Endodermal cell (in vitro differentiated cells): ENCODE results near the gene RBM27. TPM values are rescaled to one million over a fixed set of nuclear protein-coding genes. Genes with fewer than 3 reads are reported as not detected.
A peak's percentile ranks its signal among the peaks of the same experiment; 100 is the strongest.
"Not testable (repeated sequence)": the region's sequence is repeated elsewhere in the genome, so short reads cannot be mapped to it uniquely, and the experiment has no call there.

ENCODE experiments used
- DNase-seq: peaks from one replicate; pipeline ENCODE4 v3.0.0-alpha.2; 2017
- H3K27ac ChIP-seq: 2 replicates; pipeline ENCODE4 v1.5.1; 2013; ENCODE audit warnings: mild to moderate bottlenecking, low read depth, low read length, moderate library complexity
- H3K27me3 ChIP-seq: 2 replicates; pipeline ENCODE4 v1.6.1; 2013; ENCODE audit warnings: mild to moderate bottlenecking, low read length, moderate library complexity; ENCODE audit not compliant: insufficient read depth, control insufficient read depth, poor library complexity, severe bottlenecking
- H3K36me3 ChIP-seq: 2 replicates; pipeline ENCODE4 v1.7.0; 2013; ENCODE audit warnings: mild to moderate bottlenecking, low read length, moderate library complexity; ENCODE audit not compliant: control insufficient read depth, insufficient read depth
- H3K4me1 ChIP-seq: one replicate; pipeline ENCODE4 v1.7.0; 2013; ENCODE audit warnings: low read length; ENCODE audit not compliant: control insufficient read depth, insufficient read depth
- H3K4me3 ChIP-seq: 2 replicates; pipeline ENCODE4 v1.5.1; 2013; ENCODE audit warnings: mild to moderate bottlenecking, low read length, moderate library complexity
- H3K9ac ChIP-seq: 2 replicates; pipeline ENCODE4 v1.6.1; 2013; ENCODE audit warnings: mild to moderate bottlenecking, low read length, moderate library complexity; ENCODE audit not compliant: poor library complexity, severe bottlenecking; ENCODE audit errors: extremely low read depth
- H3K9me3 ChIP-seq: 2 replicates; pipeline ENCODE4 v1.6.1; 2013; ENCODE audit warnings: mild to moderate bottlenecking, low read length, moderate library complexity; ENCODE audit not compliant: control insufficient read depth
- H3K27ac Mint-ChIP-seq: 2 replicates; pipeline ENCODE4 v1.8.0; 2020; ENCODE audit warnings: mixed read lengths
- H3K27me3 Mint-ChIP-seq: 2 replicates; pipeline ENCODE4 v1.8.0; 2021; ENCODE audit warnings: mild to moderate bottlenecking, mixed read lengths; ENCODE audit not compliant: insufficient read depth
- H3K36me3 Mint-ChIP-seq: 2 replicates; pipeline ENCODE4 v1.8.0; 2020; ENCODE audit warnings: low read depth, mixed read lengths
- H3K4me1 Mint-ChIP-seq: 2 replicates; pipeline ENCODE4 v1.8.0; 2020; ENCODE audit warnings: mixed read lengths
- H3K4me3 Mint-ChIP-seq: 2 replicates; pipeline ENCODE4 v1.8.0; 2020; ENCODE audit warnings: mild to moderate bottlenecking, moderate library complexity, mixed read lengths
- H3K9me3 Mint-ChIP-seq: 2 replicates; pipeline ENCODE4 v1.8.0; 2020; ENCODE audit warnings: mild to moderate bottlenecking, mixed read lengths
- WGBS, 2 experiments: methylation state at CpG; one replicate each; pipeline versions ENCODE4 v1.1.5 to v1.1.7; 2013; ENCODE audit warnings: missing lambda C conversion rate in 2 of 2, mixed read lengths in 1 of 2; ENCODE audit not compliant: insufficient coverage in 1 of 2, insufficient read length in 1 of 2; 5-methylcytosine and 5-hydroxymethylcytosine counted together
- total RNA-seq, 2 donors: library from RNA; stranded (reverse); fragmentation: NEBNext Ultra II Directional in 1 of 2; extraction: Animal tissue kit (Norgen Biotek cat#: 25700) in 1 of 2; gene quantifications; 2 replicates in 1 of 2; 3 replicates in 1 of 2; pipeline ENCODE4 v1.2.1, GENCODE V29; 2021
- TF ChIP-seq, protein P1 (sequence below): fragments of 200-600 bp; sonication (generic); conservative IDR thresholded peaks from 2 replicates; pipeline ENCODE4 v1.5.0; 2021; ENCODE audit warnings: antibody characterized with exemption, mild to moderate bottlenecking

RBM27 gene
- total RNA-seq, 2 donors from 2014 or later, result 26.9 to 30.9 TPM

DNA sequence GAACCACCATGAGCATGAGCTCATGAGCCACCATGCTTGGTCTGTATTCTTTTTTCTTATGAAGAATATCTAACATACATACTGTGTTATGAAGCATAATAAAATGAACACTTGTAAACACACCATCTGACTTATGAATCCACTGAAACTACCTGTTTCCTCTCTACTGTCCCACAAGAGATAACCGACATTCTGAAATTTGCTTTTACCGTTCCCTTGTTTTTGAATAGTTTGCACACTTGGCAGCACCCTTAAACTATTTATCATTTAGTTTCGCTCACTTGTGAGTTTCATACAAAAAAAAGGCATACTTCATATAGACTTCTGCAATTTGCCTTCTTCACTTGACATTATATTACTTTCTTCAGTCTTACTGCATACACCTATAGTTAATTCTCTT is 29.8 kb upstream of the RBM27 start:
- Histone ChIP-seq H3K36me3 (peaks cover 68% of the 10 kb centered on the region), H3K27ac (no peak overlapping the region), H3K4me3 (no peak overlapping the region), H3K9ac (no peak overlapping the region), H3K9me3 (no peaks in the 10 kb centered on the region), H3K27me3 (no peaks in the 10 kb centered on the region), H3K4me1 (no peaks in the 10 kb centered on the region)
- Mint-ChIP-seq H3K36me3 (peaks cover 64% of the 10 kb centered on the region), H3K4me3 (no peak overlapping the region), H3K4me1 (no peaks in the 10 kb centered on the region), H3K27ac (no peak overlapping the region), H3K9me3 (no peaks in the 10 kb centered on the region), H3K27me3 (no peaks in the 10 kb centered on the region)
- 97 to 98% methylated on average over 3 of the region's 3 CpGs for WGBS, 2 experiments
- TF ChIP-seq, protein P1, sequence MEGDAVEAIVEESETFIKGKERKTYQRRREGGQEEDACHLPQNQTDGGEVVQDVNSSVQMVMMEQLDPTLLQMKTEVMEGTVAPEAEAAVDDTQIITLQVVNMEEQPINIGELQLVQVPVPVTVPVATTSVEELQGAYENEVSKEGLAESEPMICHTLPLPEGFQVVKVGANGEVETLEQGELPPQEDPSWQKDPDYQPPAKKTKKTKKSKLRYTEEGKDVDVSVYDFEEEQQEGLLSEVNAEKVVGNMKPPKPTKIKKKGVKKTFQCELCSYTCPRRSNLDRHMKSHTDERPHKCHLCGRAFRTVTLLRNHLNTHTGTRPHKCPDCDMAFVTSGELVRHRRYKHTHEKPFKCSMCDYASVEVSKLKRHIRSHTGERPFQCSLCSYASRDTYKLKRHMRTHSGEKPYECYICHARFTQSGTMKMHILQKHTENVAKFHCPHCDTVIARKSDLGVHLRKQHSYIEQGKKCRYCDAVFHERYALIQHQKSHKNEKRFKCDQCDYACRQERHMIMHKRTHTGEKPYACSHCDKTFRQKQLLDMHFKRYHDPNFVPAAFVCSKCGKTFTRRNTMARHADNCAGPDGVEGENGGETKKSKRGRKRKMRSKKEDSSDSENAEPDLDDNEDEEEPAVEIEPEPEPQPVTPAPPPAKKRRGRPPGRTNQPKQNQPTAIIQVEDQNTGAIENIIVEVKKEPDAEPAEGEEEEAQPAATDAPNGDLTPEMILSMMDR, result no peak
- DNase-seq, result no peak

DNA sequence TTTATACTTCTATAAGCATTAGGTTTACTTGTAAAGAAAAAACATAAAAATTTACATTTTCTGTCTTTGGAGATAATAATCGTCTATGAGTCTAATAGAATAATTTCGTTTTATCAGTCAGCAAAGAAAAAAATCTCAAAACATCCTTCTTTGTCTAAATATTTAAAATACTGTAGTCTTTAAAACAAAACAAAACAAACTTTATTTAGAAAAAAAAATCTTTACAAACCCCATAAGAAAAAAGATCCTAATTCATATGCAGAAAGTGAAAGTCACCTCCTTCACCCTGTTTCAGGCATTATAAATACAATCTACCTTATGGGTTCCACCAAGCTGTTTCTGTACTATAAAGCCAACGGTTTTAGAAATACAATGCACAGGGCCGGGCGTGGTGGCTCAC is 26.6 kb upstream of the RBM27 start:
- H3K9ac ChIP-seq, result no peak overlapping the region
- H3K36me3 ChIP-seq, result peaks cover 54% of the 10 kb centered on the region
- no peaks in the 10 kb centered on the region for H3K27me3 Mint-ChIP-seq

DNA sequence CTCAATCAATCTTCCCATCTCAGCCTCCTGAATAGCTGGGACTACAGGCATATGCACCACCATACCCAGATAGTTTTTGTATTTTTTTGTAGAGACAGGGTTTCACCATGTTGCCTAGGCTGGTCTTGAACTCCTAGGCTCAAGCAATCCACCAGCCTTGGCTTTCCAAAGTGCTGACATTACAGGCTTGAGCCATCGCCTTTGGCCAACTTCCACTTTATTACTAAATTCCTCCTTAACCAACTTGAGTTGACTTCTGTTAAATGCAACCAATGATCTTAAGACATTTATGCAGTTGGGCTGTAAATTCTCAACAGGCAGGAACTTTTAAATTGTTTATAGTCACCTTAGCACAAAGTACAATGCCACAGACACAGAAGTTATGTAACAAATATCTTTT is 23.7 kb upstream of the RBM27 start:
- no peak overlapping the region for H3K4me3 Mint-ChIP-seq

More for the DNA sequence above, 26.6 kb upstream of the RBM27 start:
- Mint-ChIP-seq H3K4me3 (no peak overlapping the region), H3K9me3 (no peaks in the 10 kb centered on the region), H3K36me3 (peaks cover 56% of the 10 kb centered on the region), H3K27ac (no peak overlapping the region), H3K4me1 (no peaks in the 10 kb centered on the region)
- no peaks in the 10 kb centered on the region for H3K4me1 ChIP-seq
- H3K27ac ChIP-seq, result no peak overlapping the region
- no peak overlapping the region for H3K4me3 ChIP-seq
- WGBS, 2 experiments, result 94 to 100% methylated on average over 3 of the region's 5 CpGs
- H3K27me3 ChIP-seq, result no peaks in the 10 kb centered on the region
- no peaks in the 10 kb centered on the region for H3K9me3 ChIP-seq
- TF ChIP-seq, protein P1, result no peak
- no peak for DNase-seq

DNA sequence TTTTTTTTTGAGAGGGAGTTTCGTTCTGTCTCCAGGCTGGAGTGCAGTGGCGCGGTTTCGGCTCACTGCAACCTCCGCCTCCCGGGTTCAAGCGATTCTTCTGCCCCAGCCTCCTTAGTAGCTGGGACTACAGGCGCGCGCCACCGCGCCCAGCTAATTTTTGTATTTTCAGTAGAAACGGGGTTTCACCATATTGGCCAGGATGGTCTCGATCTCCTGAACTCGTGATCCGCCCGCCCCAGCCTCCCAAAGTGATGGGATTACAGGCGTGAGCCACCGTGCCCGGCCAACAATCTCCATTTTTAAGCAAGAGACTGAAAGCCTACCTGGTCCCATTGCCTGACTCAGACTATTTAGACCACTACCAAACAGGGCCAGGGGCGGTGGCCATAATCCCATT is 20.0 kb upstream of the RBM27 start:
- not testable (repeated sequence) for H3K27me3 Mint-ChIP-seq, H3K27me3 ChIP-seq, H3K9me3 Mint-ChIP-seq, H3K4me1 ChIP-seq, H3K9me3 ChIP-seq, H3K27ac ChIP-seq, DNase-seq, H3K4me1 Mint-ChIP-seq, H3K9ac ChIP-seq
- 93 to 96% methylated on average over 18 to 21 of the region's 21 CpGs for WGBS, 2 experiments
- Mint-ChIP-seq H3K27ac (peak overlapping the region; percentile 96), H3K4me3 (peak overlapping the region; percentile 98), H3K36me3 (peaks cover 17% of the 10 kb centered on the region)
- Histone ChIP-seq H3K36me3 (peaks cover 14% of the 10 kb centered on the region), H3K4me3 (peak overlapping the region; percentile 97)

More for the DNA sequence above, 23.7 kb upstream of the RBM27 start:
- Mint-ChIP-seq H3K36me3 (peaks cover 42% of the 10 kb centered on the region), H3K27ac (no peak overlapping the region), H3K4me1 (no peaks in the 10 kb centered on the region), H3K27me3 (no peaks in the 10 kb centered on the region), H3K9me3 (no peaks in the 10 kb centered on the region)
- H3K27ac ChIP-seq, result no peak overlapping the region
- peaks cover 34% of the 10 kb centered on the region for H3K36me3 ChIP-seq
- H3K4me3 ChIP-seq, result no peak overlapping the region
- no peaks in the 10 kb centered on the region for H3K9me3 ChIP-seq
- H3K27me3 ChIP-seq, result no peaks in the 10 kb centered on the region
- no peaks in the 10 kb centered on the region for H3K4me1 ChIP-seq
- H3K9ac ChIP-seq, result no peak overlapping the region
- TF ChIP-seq, protein P1, result no peak
- WGBS, 2 experiments, result 95% methylated on average over 1 of the region's 1 CpG; no CpG with 5 or more reads in 1 of the 2 experiments
- no peak for DNase-seq
